GM12872 (cell line): ENCODE results near the gene SLC5A5.

ENCODE experiments used
- CTCF ChIP-seq: IDR thresholded peaks from 3 replicates; pipeline ENCODE4 v1.5.1; 2011; ENCODE audit warnings: low read depth, mild to moderate bottlenecking, low read length, moderate library complexity; ENCODE audit not compliant: insufficient read depth

Gene SLC5A5

DNA sequence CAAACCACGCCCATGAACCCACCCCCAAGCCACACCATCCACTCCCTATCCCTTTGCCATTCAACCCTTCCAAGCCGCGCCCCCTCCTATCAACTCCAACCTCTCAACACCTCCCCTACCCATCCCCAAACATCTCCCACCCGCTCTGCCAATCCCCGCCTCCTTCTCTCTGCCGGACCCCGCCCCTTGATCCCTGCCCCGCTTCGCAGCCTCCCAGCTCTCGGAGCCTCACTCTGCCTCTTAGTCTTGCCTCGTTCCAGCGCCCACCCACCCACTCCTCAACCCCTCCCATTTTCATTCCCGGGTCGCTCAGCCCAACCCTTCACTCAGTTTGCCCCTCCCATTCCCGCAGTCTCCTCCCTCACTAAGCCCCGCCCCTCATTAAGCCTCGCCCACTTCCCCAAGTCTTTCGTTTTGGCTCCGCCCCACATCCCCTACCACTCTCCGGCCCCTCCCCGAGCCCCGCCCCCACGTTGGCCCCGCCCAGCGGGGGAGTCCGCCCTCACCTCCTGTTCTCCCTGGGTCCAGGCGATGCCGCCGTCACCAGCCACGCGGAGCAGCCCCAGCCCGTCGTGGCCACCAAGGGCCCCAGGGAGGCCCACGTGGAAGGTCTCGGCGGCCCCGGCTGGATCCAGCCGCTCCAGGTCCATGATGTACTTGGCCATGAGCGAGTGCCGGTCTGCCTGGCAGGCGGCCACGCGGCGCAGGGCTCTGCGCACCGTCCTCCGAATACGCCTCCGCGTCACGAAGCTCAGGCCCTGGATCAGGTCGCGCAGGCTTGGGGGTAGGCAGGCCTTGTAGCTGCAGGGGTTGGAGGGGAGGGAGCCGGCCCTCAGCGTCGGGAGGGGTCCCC lies 29.7 kb upstream of the SLC5A5 start:
- no peak for TF ChIP-seq CTCF

GRCh38 chr19:17842663-17843291 lies 29.0 kb upstream of the SLC5A5 start:
- TF ChIP-seq CTCF, result no peak

DNA sequence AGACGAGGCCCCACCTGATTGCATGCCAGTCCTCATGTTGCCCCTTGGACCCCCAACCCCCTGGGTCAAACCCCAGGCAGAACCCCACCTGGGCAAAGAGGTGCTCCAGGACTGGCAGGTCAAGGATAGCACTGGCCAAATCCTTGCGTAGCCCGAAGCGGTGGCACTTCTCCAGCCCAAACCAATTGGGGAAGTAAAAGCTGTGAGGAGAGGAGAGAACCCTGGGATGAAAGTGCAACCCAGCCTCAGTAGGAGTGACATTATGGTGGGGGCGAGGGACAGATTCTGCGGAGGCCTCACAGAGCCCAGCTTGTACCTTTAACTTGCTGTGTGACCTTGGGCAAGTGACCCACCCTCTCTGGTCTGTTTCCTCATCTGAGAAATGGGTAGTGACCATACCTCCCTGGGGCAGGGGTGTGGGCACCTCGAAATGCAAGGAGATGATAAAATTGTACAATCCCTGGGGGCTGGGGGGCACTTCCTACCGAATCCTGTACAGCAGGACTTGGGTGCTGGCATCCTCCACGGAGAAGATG lies 28.4 kb upstream of the SLC5A5 start:
- TF ChIP-seq CTCF, result no peak

DNA sequence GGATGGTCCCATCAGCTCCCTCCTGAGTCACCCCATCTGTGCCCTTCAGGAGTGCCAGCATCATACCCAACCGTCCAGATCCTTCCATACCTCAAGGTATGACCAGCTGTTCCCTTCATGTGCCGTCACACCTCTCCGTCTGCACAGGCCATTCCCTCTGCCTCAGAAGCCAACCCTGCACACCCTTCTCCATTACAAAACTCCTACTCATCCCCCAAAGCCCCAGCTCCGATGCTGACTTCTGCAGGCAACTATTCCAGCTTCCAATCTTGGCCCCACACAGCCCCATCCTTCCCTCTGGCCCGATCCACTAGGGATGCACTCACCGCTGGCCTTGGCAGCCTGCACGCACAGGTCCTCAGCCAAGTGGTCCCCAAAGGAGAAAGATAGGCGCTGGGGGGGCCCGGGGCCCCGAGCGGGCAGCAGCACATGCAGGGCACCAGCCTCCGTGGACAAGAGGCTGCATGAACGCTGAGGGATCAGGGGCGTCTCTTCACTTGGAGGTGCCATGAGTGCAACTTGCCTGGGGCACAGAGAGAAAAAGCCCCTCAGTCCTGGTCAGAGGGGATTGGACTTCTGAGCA lies 27.7 kb upstream of the SLC5A5 start:
- no peak for TF ChIP-seq CTCF

GRCh38 chr19:17846146-17846545 lies 25.6 kb upstream of the SLC5A5 start:
- no peak for TF ChIP-seq CTCF

- no peak for TF ChIP-seq CTCF
Observed at GRCh38 chr19:17847538-17848366, 24.0 kb upstream of the SLC5A5 start, which contains the start of gene JAK3. TSS of gene JAK3 (minus strand) at chr19:17847982. CDS start at chr19:17844417, 3,565 bp downstream.
